Inflammatory macrophage (primary cell): ENCODE measurements around the gene HELZ.
A peak's percentile ranks its signal among the peaks of the same experiment; 100 is the strongest.
"Not testable (repeated sequence)": the region's sequence is repeated elsewhere in the genome, so short reads cannot be mapped to it uniquely, and the experiment has no call there.

Experiments used
- DNase-seq, 2 donors: peaks; one replicate each; pipeline ENCODE4 v3.0.0-alpha.2; 2020 to 2022

HELZ gene

GRCh38 chr17:67224736-67225135 is 20.3 kb downstream of the HELZ start:
- no peak for DNase-seq

GRCh38 chr17:67223924-67224323 is 21.1 kb downstream of the HELZ start:
- no peak for DNase-seq

- peak; percentile 62 to 66 for DNase-seq
These were observed 23.7 kb downstream of the HELZ start for GRCh38 chr17:67221062-67221998.

GRCh38 chr17:67218385-67218950 is 26.5 kb downstream of the HELZ start:
- DNase-seq: peak; percentile 25 to 39

GRCh38 chr17:67217446-67217845 is 27.6 kb downstream of the HELZ start:
- DNase-seq: no peak

GRCh38 chr17:67216578-67217320 is 28.2 kb downstream of the HELZ start:
- DNase-seq: peak; percentile 16 to 32

- DNase-seq: no peak
These were observed 29.0 kb downstream of the HELZ start for GRCh38 chr17:67215991-67216421.

- peak; percentile 55 to 79 for DNase-seq
These were observed 32.1 kb downstream of the HELZ start for GRCh38 chr17:67212714-67213417.

- DNase-seq: no peak
These were observed 32.8 kb downstream of the HELZ start for GRCh38 chr17:67212231-67212630.

- DNase-seq: peak; percentile 54 to 59
These were observed 33.3 kb downstream of the HELZ start for GRCh38 chr17:67211742-67212141.

- no peak for DNase-seq
These were observed 34.1 kb downstream of the HELZ start for GRCh38 chr17:67210915-67211314.

- no peak for DNase-seq
These were observed 36.8 kb downstream of the HELZ start for GRCh38 chr17:67208232-67208631.

GRCh38 chr17:67203818-67204217 is 41.2 kb downstream of the HELZ start:
- no peak for DNase-seq

- no peak for DNase-seq
These were observed 42.5 kb downstream of the HELZ start for GRCh38 chr17:67202503-67202902.

- DNase-seq: peak; percentile 18 to 35
These were observed 44.2 kb downstream of the HELZ start for GRCh38 chr17:67200727-67201301.

GRCh38 chr17:67198131-67198530 is 46.9 kb downstream of the HELZ start:
- no peak for DNase-seq

GRCh38 chr17:67197023-67197422 is 48.0 kb downstream of the HELZ start:
- not testable (repeated sequence) for DNase-seq

GRCh38 chr17:67196422-67196821 is 48.6 kb downstream of the HELZ start:
- DNase-seq: no peak

GRCh38 chr17:67194134-67194533 is 50.9 kb downstream of the HELZ start:
- no peak for DNase-seq

- DNase-seq: no peak
These were observed 57.1 kb downstream of the HELZ start for GRCh38 chr17:67187927-67188326.

- DNase-seq: no peak
These were observed 58.2 kb downstream of the HELZ start for GRCh38 chr17:67186782-67187181.

GRCh38 chr17:67183531-67183930 is 61.5 kb downstream of the HELZ start:
- DNase-seq: no peak
